Measurements from ENCODE around the gene TPM1. TPM values are rescaled to one million over a fixed set of nuclear protein-coding genes. Genes with fewer than 3 reads are reported as not detected.

TPM1 gene
- total and polyA plus RNA-seq, 3 donors from 2014 or later, result 126 to 135 (median 126) TPM

DNA sequence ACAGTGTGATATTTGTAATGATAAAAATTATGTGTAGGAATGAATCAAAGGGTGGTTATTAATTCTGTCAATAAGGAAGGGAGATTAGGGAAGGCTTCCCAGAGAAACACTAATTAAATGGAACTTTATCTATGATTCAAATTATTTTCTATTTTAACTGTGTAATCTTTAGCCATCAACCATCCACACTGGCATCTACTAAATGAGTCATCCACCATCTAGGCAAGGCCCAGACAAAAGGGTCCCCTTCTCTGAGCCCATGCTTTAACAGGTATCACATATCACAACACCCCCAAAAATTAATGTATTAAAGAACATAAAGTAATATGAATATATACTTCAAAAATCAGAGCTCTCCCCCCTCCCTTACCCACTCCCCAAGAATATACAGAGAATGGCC lies 19.9 kb upstream of the TPM1 start:
- intact Hi-C loops (cut with DNase I; ENCODE audit: low total_unique reads), result no loop called here
- Histone ChIP-seq H3K9me3 (no peaks in the 10 kb centered on the region), H3K27me3 (no peaks in the 10 kb centered on the region), H3K27ac (no peak overlapping the region), H3K4me3 (no peak overlapping the region), H3K36me3 (ENCODE audit: low read depth, missing control alignments) (no peaks in the 10 kb centered on the region), H3K4me1 (no peaks in the 10 kb centered on the region)
- DNase-seq, result no peak
- TF ChIP-seq, protein P1, sequence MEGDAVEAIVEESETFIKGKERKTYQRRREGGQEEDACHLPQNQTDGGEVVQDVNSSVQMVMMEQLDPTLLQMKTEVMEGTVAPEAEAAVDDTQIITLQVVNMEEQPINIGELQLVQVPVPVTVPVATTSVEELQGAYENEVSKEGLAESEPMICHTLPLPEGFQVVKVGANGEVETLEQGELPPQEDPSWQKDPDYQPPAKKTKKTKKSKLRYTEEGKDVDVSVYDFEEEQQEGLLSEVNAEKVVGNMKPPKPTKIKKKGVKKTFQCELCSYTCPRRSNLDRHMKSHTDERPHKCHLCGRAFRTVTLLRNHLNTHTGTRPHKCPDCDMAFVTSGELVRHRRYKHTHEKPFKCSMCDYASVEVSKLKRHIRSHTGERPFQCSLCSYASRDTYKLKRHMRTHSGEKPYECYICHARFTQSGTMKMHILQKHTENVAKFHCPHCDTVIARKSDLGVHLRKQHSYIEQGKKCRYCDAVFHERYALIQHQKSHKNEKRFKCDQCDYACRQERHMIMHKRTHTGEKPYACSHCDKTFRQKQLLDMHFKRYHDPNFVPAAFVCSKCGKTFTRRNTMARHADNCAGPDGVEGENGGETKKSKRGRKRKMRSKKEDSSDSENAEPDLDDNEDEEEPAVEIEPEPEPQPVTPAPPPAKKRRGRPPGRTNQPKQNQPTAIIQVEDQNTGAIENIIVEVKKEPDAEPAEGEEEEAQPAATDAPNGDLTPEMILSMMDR (IDR thresholded peaks at IDR 0.05), result no peak
- TF ChIP-seq POLR2A (IDR thresholded peaks at IDR 0.05), result no peak

DNA sequence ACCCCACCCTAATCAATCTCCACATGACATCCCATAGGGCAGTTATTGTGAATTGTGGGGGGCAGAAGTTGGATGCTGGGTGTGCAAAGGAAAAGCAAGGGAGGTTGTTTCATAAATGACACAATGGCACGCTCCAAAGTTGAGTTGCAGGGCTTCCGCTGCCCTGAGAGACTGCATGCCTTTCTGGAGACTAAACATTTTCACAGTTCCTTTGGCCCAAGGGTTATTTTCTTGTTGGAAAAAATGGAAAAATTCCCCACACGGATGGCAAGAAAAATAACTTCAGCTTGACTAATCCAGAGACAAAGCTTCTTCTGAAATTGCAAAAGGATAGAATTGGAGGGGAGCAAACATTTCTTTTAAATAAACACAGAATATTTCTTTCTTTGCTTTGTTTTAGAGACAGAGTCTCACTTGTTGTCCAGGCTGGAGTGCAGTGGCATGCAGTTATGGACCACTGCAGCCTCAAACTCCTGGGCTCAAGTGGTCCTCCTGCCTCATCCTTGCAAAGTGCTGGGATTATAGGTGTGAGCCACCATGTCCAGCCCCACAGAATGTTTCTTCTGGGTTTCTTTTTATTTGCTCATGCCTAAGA lies 19.1 kb upstream of the TPM1 start:
- intact Hi-C loops (cut with DNase I; ENCODE audit: low total_unique reads), result no loop called here
- WGBS, 2 donors, result 78 to 83% methylated on average over 3 of the region's 3 CpGs
- Histone ChIP-seq H3K27ac (no peak overlapping the region), H3K9me3 (no peaks in the 10 kb centered on the region), H3K27me3 (no peaks in the 10 kb centered on the region), H3K36me3 (ENCODE audit: low read depth, missing control alignments) (no peaks in the 10 kb centered on the region), H3K4me3 (no peak overlapping the region), H3K4me1 (no peaks in the 10 kb centered on the region)
- no peak for DNase-seq
- TF ChIP-seq POLR2A (IDR thresholded peaks at IDR 0.05), result no peak
- TF ChIP-seq, protein P1 (IDR thresholded peaks at IDR 0.05), result no peak

DNA sequence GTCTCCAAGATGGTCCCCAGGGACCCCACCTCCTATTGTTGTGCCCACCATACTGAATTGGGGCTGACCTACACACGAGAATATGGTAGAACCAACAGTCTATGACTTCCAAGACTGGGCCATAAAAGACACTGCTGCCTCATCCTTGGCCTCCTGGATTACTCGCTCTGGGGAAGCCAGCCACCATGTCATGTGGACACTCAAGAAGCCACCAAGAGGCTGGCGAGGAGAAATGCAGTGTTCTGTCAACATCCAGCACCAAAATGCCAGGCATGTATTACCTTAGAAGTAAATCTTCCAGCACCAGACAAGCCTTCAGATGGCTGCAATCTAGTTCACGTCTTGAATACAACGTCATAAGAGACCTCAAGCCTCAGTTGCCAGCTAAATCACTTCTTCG lies 17.1 kb upstream of the TPM1 start:
- 89 to 97% methylated on average over 6 of the region's 6 CpGs for WGBS, 2 donors
- Histone ChIP-seq H3K36me3 (ENCODE audit: low read depth, missing control alignments) (no peaks in the 10 kb centered on the region), H3K4me3 (no peak overlapping the region), H3K4me1 (no peaks in the 10 kb centered on the region), H3K27ac (no peak overlapping the region), H3K27me3 (no peaks in the 10 kb centered on the region), H3K9me3 (no peaks in the 10 kb centered on the region)
- TF ChIP-seq POLR2A (IDR thresholded peaks at IDR 0.05), result no peak
- TF ChIP-seq, protein P1 (IDR thresholded peaks at IDR 0.05), result no peak
- no peak for DNase-seq
- intact Hi-C loops (cut with DNase I; ENCODE audit: low total_unique reads), result no loop called here

DNA sequence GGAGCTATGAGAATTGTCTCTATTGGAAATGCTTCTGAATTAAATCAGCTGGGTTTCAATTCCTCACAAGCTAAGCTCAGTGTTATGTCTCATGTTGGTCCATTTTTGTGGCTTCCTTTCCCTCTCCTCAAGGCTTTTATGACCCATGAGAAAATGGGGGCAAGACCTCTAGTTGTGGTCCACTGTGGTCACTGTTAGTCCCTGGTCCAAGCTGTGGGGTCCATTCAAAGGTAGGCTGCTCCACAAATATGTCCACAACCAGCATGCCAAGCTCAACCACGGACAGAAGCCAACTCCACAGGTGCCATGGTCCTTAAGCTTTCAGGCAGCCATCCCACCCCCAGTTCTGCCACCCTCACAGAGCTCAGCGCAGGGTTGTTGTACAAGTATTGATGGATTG lies 14.9 kb upstream of the TPM1 start:
- H3K4me1 ChIP-seq, result no peaks in the 10 kb centered on the region
- no peaks in the 10 kb centered on the region for H3K36me3 ChIP-seq (ENCODE audit: low read depth, missing control alignments)
- H3K27ac ChIP-seq, result no peak overlapping the region
- TF ChIP-seq, protein P1 (IDR thresholded peaks at IDR 0.05), result no peak
- TF ChIP-seq POLR2A (IDR thresholded peaks at IDR 0.05), result no peak
- intact Hi-C loops (cut with DNase I; ENCODE audit: low total_unique reads), result no loop called here
- H3K27me3 ChIP-seq, result no peaks in the 10 kb centered on the region
- no peaks in the 10 kb centered on the region for H3K9me3 ChIP-seq
- no peak overlapping the region for H3K4me3 ChIP-seq
- WGBS, 2 donors, result 92 to 95% methylated on average over 2 of the region's 2 CpGs
- DNase-seq, result no peak

DNA sequence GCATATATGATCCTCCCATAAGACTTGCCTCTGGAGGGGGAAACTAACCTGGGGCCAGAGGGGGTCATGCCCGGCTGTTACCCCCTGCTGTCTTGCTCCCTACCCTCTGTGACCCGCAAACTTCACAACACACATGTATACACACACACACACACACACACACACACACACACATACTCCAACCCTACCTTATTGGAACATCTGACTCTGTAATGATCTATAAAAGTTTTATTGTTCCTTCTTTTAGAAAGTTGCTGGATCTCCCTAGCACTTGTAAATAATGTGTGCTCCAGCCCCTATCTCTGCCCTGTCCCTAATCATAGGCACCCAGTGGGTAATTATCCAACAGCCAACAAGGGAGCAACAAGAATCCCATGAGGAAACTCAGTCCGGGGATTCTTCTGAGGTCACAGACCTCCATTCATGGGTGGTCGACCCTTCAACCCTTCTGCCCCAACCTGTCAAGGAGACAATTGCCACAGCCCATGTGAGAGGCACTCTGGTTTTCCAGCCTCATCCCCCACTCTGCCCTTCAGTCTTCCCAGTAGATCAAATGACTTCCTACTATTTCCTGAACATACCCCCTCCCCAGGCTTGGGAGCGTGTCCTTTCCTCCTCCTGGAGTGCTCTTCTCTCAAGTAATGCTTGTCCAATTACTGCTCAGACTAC lies 14.0 kb upstream of the TPM1 start:
- Histone ChIP-seq H3K36me3 (ENCODE audit: low read depth, missing control alignments) (no peaks in the 10 kb centered on the region), H3K4me1 (no peaks in the 10 kb centered on the region), H3K27ac (no peak overlapping the region), H3K4me3 (no peak overlapping the region), H3K27me3 (no peaks in the 10 kb centered on the region), H3K9me3 (no peaks in the 10 kb centered on the region)
- TF ChIP-seq, protein P1 (IDR thresholded peaks at IDR 0.05), result no peak
- no peak for TF ChIP-seq POLR2A (IDR thresholded peaks at IDR 0.05)
- DNase-seq, result no peak
- WGBS, 2 donors, result 85 to 86% methylated on average over 5 of the region's 5 CpGs
- intact Hi-C loops (cut with DNase I; ENCODE audit: low total_unique reads), result no loop called here
